ENCODE results near the gene RNF167. TPM values are rescaled to one million over a fixed set of nuclear protein-coding genes. Genes with fewer than 3 reads are reported as not detected.

The RNF167 gene
- total RNA-seq, 6 experiments from 2014 or later, result 52.1 to 73.5 (median 57.5) TPM

DNA sequence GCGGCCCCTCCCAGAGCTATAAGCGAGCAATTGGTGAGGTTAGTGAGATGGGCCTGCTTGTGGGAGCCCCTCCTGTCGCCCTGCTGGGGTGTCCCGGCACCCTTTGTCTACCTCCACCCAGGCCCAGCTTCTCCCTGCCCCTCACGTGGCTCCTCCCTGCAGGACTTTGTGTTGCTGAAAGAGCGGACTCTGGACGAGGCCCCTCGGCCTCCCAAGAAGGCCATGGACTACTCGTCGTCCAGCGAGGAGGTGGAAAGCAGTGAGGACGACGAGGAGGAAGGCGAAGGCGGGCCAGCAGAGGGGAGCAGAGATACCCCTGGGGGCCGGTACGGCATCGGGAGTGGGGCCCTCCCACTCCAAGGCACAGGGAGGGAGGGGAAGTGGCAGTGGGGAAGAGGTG, 46.8 kb upstream of the RNF167 start:
- Histone ChIP-seq H3K36me3 (peaks cover 0 to 52% (median 13%) of the 10 kb centered on the region in 4 donors), H3K9me3 (no peaks in the 10 kb centered on the region), H3K27ac (no peak overlapping the region), H3K4me1 (peaks cover 0 to 9% (median 2%) of the 10 kb centered on the region in 4 donors), H3K4me3 (no peak overlapping the region), H3K27me3 (no peaks in the 10 kb centered on the region)
- WGBS (ENCODE audit: insufficient coverage, low coverage, low lambda C conversion rate, missing lambda C conversion rate), result 83% methylated on average over 16 of the region's 18 CpGs
- no peak for TF ChIP-seq POLR2A (IDR thresholded peaks at IDR 0.05)
- TF ChIP-seq, protein P1, sequence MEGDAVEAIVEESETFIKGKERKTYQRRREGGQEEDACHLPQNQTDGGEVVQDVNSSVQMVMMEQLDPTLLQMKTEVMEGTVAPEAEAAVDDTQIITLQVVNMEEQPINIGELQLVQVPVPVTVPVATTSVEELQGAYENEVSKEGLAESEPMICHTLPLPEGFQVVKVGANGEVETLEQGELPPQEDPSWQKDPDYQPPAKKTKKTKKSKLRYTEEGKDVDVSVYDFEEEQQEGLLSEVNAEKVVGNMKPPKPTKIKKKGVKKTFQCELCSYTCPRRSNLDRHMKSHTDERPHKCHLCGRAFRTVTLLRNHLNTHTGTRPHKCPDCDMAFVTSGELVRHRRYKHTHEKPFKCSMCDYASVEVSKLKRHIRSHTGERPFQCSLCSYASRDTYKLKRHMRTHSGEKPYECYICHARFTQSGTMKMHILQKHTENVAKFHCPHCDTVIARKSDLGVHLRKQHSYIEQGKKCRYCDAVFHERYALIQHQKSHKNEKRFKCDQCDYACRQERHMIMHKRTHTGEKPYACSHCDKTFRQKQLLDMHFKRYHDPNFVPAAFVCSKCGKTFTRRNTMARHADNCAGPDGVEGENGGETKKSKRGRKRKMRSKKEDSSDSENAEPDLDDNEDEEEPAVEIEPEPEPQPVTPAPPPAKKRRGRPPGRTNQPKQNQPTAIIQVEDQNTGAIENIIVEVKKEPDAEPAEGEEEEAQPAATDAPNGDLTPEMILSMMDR (IDR thresholded peaks at IDR 0.05), result no peak
- ATAC-seq, result no peak
- intact Hi-C loops (cut with DNase I), result no loop called here
- DNase-seq, result no peak

DNA sequence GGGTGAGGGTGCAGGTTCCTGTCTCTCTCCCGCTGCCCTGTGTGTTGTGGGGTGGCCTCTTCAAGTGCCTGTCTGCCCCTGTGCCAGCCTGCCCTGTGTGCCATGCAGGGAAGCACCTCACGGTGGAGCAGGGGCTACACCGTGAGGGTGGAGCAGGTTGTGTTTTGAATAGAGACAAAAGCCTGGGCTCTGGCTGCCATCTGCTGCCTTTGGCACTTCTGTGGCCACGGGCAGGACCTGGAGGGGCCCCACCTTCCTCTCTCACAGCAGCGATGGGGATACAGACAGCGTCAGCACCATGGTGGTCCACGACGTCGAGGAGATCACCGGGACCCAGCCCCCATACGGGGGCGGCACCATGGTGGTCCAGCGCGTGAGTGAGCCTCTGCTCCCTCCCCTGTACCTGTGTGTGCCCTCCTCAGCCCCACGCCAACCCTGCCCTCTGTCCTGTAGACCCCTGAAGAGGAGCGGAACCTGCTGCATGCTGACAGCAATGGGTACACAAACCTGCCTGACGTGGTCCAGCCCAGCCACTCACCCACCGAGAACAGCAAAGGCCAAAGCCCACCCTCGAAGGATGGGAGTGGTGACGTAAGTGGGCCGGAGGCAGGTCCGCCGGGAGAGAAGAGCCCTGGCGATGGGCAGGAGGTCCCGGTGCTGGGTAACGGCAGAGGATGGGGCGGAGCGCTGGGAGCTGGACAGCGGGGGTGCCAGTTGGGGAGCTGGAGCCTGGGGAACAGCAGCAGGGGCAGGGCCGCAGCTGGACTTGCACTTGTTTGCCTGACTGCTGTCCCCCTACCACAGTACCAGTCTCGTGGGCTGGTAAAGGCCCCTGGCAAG, 46.1 kb upstream of the RNF167 start:
- peaks cover 0 to 51% (median 13%) of the 10 kb centered on the region in 4 donors for H3K36me3 ChIP-seq
- ATAC-seq, result no peak
- H3K4me1 ChIP-seq, result peaks cover 0 to 16% (median 5%) of the 10 kb centered on the region in 4 donors
- WGBS (ENCODE audit: insufficient coverage, low coverage, low lambda C conversion rate, missing lambda C conversion rate), result 60% methylated on average over 4 of the region's 31 CpGs
- DNase-seq, result peak in 1 of 3 donors; percentile 51
- no peaks in the 10 kb centered on the region for H3K27me3 ChIP-seq
- TF ChIP-seq, protein P1 (IDR thresholded peaks at IDR 0.05), result no peak
- no peak for TF ChIP-seq POLR2A (IDR thresholded peaks at IDR 0.05)
- no peak overlapping the region for H3K4me3 ChIP-seq
- no peak overlapping the region for H3K27ac ChIP-seq
- intact Hi-C loops (cut with DNase I), result no loop called here
- no peaks in the 10 kb centered on the region for H3K9me3 ChIP-seq

DNA sequence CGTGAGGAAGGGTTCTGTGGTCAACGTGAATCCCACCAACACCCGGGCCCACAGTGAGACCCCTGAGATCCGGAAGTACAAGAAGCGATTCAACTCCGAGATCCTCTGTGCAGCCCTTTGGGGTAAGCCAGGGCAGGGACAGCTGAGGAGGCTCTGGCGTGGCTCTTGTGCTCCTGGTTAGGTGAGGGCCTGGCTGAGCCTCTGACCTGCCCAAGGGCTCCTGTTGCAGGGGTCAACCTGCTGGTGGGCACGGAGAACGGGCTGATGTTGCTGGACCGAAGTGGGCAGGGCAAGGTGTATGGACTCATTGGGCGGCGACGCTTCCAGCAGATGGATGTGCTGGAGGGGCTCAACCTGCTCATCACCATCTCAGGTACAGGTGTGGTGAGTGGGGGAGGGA, 44.9 kb upstream of the RNF167 start:
- Histone ChIP-seq H3K36me3 (peaks cover 0 to 50% (median 13%) of the 10 kb centered on the region in 4 donors), H3K4me3 (no peak overlapping the region), H3K9me3 (no peaks in the 10 kb centered on the region), H3K4me1 (peaks cover 0 to 21% (median 8%) of the 10 kb centered on the region in 4 donors), H3K27ac (no peak overlapping the region), H3K27me3 (no peaks in the 10 kb centered on the region)
- DNase-seq (peak in 1 of 3 donors; percentile 52), ATAC-seq (no peak)
- no peak for TF ChIP-seq POLR2A (IDR thresholded peaks at IDR 0.05)
- TF ChIP-seq, protein P1 (IDR thresholded peaks at IDR 0.05), result no peak
- WGBS (ENCODE audit: insufficient coverage, low coverage, low lambda C conversion rate, missing lambda C conversion rate), result 96% methylated on average over 4 of the region's 13 CpGs
- intact Hi-C loops (cut with DNase I), result no loop called here

DNA sequence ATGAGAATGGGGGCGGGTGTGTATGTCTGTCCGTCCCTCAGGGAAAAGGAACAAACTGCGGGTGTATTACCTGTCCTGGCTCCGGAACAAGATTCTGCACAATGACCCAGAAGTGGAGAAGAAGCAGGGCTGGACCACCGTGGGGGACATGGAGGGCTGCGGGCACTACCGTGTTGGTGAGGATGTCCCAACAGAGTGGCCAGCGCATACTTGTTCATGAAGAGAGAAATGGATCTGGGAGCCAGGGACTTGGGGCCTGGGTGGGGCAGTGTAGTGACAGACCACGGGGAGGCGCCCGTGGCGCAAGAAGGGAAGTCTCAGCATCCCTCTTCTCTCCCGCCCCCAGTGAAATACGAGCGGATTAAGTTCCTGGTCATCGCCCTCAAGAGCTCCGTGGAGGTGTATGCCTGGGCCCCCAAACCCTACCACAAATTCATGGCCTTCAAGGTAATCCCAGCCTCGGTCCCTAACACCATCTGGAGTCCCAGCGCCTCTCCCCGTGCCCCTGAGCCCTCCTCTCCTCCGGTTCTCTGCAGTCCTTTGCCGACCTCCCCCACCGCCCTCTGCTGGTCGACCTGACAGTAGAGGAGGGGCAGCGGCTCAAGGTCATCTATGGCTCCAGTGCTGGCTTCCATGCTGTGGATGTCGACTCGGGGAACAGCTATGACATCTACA, 44.3 kb upstream of the RNF167 start:
- WGBS (ENCODE audit: insufficient coverage, low coverage, low lambda C conversion rate, missing lambda C conversion rate), result 68% methylated on average over 9 of the region's 27 CpGs

More for the DNA sequence above, 44.3 kb upstream of the RNF167 start:
- intact Hi-C loops (cut with DNase I), result no loop called here
- peak in 2 of 3 donors; percentile 49 to 57 for DNase-seq
- no peak overlapping the region for H3K4me3 ChIP-seq
- H3K4me1 ChIP-seq, result peaks cover 0 to 25% (median 11%) of the 10 kb centered on the region in 4 donors
- no peak for ATAC-seq
- TF ChIP-seq, protein P1 (IDR thresholded peaks at IDR 0.05), result no peak
- no peak for TF ChIP-seq POLR2A (IDR thresholded peaks at IDR 0.05)
- no peaks in the 10 kb centered on the region for H3K27me3 ChIP-seq
- no peaks in the 10 kb centered on the region for H3K9me3 ChIP-seq
- no peak overlapping the region for H3K27ac ChIP-seq
- peaks cover 0 to 43% (median 7%) of the 10 kb centered on the region in 4 donors for H3K36me3 ChIP-seq
